Thyroid gland (tissue), 4 donors: ENCODE measurements around the gene KIF12.

ENCODE experiments used
- POLR2A ChIP-seq, 2 donors: fragments of 450-650 bp; IDR thresholded peaks; one replicate each; pipeline ENCODE4 v1.6.1; 2017; ENCODE audit warnings: antibody characterized with exemption in 2 of 2, mild to moderate bottlenecking in 2 of 2, moderate library complexity in 1 of 2
- TF ChIP-seq, protein P1 (sequence below), 6 experiments: fragments of 200-600 bp in 3 of 6; fragments of 450-650 bp in 3 of 6; sonication (generic) in 3 of 6; IDR thresholded peaks; one replicate each; pipeline ENCODE4 v1.5.1; 2016 to 2019; ENCODE audit warnings: antibody characterized with exemption in 6 of 6, mild to moderate bottlenecking in 2 of 6, inconsistent platforms in 1 of 6, moderate library complexity in 1 of 6

DNA sequence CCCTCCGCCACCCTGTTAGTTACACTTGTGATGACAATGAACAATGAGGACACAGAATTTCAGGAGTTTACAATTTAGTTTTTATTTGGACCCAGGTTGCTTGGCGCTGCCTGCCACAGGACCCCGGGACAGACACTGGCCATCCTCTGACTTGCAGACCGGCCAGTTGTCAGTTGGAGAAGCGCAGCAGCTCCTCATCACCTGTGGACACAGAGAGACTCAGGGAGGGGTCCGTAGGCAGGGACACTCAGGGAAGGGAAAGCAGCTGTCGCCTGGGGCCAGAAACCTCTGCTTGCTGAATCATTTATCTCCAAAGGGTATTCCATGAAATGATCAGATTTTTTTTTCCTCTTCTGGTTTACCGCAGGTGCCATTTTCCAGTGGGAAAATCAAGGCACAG, 39.0 kb downstream of the KIF12 start:
- TF ChIP-seq, protein P1, sequence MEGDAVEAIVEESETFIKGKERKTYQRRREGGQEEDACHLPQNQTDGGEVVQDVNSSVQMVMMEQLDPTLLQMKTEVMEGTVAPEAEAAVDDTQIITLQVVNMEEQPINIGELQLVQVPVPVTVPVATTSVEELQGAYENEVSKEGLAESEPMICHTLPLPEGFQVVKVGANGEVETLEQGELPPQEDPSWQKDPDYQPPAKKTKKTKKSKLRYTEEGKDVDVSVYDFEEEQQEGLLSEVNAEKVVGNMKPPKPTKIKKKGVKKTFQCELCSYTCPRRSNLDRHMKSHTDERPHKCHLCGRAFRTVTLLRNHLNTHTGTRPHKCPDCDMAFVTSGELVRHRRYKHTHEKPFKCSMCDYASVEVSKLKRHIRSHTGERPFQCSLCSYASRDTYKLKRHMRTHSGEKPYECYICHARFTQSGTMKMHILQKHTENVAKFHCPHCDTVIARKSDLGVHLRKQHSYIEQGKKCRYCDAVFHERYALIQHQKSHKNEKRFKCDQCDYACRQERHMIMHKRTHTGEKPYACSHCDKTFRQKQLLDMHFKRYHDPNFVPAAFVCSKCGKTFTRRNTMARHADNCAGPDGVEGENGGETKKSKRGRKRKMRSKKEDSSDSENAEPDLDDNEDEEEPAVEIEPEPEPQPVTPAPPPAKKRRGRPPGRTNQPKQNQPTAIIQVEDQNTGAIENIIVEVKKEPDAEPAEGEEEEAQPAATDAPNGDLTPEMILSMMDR (IDR thresholded peaks at IDR 0.05) = no peak
- TF ChIP-seq POLR2A (IDR thresholded peaks at IDR 0.05) = no peak
